A549 (cell line): Measurements from ENCODE around the gene C15orf62.
A peak's percentile ranks its signal among the peaks of the same experiment; 100 is the strongest.

Source experiments
- CEBPB ChIP-seq, 2 experiments: fragments of >200 bp in 1 of 2; sonication (Bioruptor Twin) in 1 of 2; formaldehyde crosslinking in 1 of 2; IDR thresholded peaks; 2 replicates each; pipeline ENCODE4 v1.6.1; 2012 to 2016
- EHMT2 ChIP-seq: fragments of 200-600 bp; sonication (generic); IDR thresholded peaks from 2 replicates; pipeline ENCODE4 v1.6.1; 2016; ENCODE audit warnings: antibody characterized with exemption, low read depth, mild to moderate bottlenecking, moderate library complexity
- EP300 ChIP-seq, 2 experiments: fragments of >200 bp; sonication (Bioruptor Twin); formaldehyde crosslinking; IDR thresholded peaks; 2 replicates in 1 of 2; 3 replicates in 1 of 2; pipeline ENCODE4 v1.6.1; 2016 to 2017
- FOXS1 ChIP-seq: fragments of 250-450 bp; sonication (Bioruptor Pico); IDR thresholded peaks from 2 replicates; pipeline ENCODE4 v1.5.0; 2020; ENCODE audit warnings: mild to moderate bottlenecking, moderate library complexity
- HDAC2 ChIP-seq: fragments of 200-600 bp; sonication (generic); IDR thresholded peaks from 2 replicates; pipeline ENCODE4 v1.6.1; 2016
- HEYL ChIP-seq: fragments of 250-450 bp; sonication (Bioruptor Pico); IDR thresholded peaks from 2 replicates; pipeline ENCODE4 v1.8.0; 2021; ENCODE audit warnings: mild to moderate bottlenecking, moderate library complexity
- JUN ChIP-seq, 2 experiments: fragments of >200 bp; sonication (Bioruptor Twin); formaldehyde crosslinking; IDR thresholded peaks; 2 replicates in 1 of 2; 3 replicates in 1 of 2; pipeline ENCODE4 v1.6.1; 2016 to 2017
- PHF8 ChIP-seq: fragments of 200-600 bp; sonication (generic); IDR thresholded peaks from 2 replicates; pipeline ENCODE4 v1.6.1; 2016; ENCODE audit warnings: low read depth, mild to moderate bottlenecking, antibody characterized with exemption, moderate library complexity, borderline replicate concordance
- POLR2A ChIP-seq: IDR thresholded peaks from 2 replicates; pipeline ENCODE4 v1.6.1; 2012; ENCODE audit warnings: mild to moderate bottlenecking, low read length
- RFX5 ChIP-seq: fragments of 450-650 bp; IDR thresholded peaks from 2 replicates; pipeline ENCODE4 v1.7.1; 2014; ENCODE audit warnings: antibody characterized with exemption, mild to moderate bottlenecking, moderate library complexity
- TF ChIP-seq, protein P1 (sequence below): fragments of >200 bp; sonication (Bioruptor Twin); formaldehyde crosslinking; IDR thresholded peaks from 3 replicates; pipeline ENCODE4 v1.5.1; 2016
- TF ChIP-seq, protein P2 (sequence below): fragments of 150-350 bp; IDR thresholded peaks from 2 replicates; pipeline ENCODE4 v1.6.1; 2014; ENCODE audit warnings: low read depth, mild to moderate bottlenecking, low read length
- TF ChIP-seq, protein P3 (sequence below): IDR thresholded peaks from 2 replicates; pipeline ENCODE4 v1.6.1; 2012; ENCODE audit warnings: low read depth, borderline replicate concordance
- TF ChIP-seq, protein P4 (sequence below): fragments of 200-600 bp; sonication (generic); IDR thresholded peaks from 2 replicates; pipeline ENCODE4 v1.6.1; 2016; ENCODE audit warnings: antibody characterized with exemption, mild to moderate bottlenecking, moderate library complexity

DNA sequence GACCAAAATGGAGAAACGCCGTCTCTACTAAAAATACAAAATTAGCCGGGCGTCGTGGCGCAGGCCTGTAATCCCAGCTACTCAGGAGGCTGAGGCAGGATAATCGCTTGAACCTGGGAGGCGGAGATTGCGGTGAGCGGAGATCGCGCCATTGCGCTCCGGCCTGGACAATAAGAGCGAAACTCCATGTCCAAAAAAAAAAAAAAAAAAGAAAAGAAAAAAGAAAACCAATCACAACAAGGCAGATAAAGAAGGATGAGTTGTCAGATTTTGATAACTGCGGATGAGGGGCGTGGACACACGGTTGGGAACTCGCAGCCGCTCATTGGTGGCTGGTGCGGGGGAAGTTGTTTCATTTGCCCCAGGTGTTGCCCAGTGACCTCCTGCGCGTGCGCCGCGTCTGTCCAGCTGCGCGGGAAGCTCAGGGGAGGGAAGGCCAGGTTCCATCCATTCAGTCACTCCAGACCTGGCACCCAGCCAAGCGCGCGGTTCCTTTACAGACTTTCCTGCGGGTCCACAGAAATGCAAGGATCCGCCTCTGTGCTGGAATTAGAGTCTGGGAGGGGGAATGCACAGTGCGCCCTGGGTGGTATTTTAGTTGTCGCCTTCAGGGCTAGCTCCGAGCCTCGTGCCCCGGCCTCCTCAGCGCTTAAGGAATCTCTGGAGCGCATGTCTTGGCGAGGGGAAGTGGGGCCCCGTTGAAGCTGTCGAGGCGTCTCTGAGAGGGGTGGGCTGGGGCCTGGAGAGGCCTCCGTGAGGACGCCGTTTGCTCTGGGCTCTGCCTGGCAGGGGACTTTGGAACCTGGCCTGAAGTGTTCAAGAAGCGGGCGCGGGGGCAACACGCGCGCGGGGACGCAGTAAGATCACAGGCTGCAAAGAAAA is 6.6 kb upstream of the C15orf62 start:
- TF ChIP-seq FOXS1 (CRISPR knock-in tag): no peak
- TF ChIP-seq, protein P1, sequence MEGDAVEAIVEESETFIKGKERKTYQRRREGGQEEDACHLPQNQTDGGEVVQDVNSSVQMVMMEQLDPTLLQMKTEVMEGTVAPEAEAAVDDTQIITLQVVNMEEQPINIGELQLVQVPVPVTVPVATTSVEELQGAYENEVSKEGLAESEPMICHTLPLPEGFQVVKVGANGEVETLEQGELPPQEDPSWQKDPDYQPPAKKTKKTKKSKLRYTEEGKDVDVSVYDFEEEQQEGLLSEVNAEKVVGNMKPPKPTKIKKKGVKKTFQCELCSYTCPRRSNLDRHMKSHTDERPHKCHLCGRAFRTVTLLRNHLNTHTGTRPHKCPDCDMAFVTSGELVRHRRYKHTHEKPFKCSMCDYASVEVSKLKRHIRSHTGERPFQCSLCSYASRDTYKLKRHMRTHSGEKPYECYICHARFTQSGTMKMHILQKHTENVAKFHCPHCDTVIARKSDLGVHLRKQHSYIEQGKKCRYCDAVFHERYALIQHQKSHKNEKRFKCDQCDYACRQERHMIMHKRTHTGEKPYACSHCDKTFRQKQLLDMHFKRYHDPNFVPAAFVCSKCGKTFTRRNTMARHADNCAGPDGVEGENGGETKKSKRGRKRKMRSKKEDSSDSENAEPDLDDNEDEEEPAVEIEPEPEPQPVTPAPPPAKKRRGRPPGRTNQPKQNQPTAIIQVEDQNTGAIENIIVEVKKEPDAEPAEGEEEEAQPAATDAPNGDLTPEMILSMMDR: no peak
- TF ChIP-seq JUN (IDR thresholded peaks at IDR 0.05): no peak
- TF ChIP-seq, protein P2, sequence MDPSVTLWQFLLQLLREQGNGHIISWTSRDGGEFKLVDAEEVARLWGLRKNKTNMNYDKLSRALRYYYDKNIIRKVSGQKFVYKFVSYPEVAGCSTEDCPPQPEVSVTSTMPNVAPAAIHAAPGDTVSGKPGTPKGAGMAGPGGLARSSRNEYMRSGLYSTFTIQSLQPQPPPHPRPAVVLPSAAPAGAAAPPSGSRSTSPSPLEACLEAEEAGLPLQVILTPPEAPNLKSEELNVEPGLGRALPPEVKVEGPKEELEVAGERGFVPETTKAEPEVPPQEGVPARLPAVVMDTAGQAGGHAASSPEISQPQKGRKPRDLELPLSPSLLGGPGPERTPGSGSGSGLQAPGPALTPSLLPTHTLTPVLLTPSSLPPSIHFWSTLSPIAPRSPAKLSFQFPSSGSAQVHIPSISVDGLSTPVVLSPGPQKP: no peak
- no peak for TF ChIP-seq POLR2A
- TF ChIP-seq EP300 (IDR thresholded peaks at IDR 0.05): no peak
- TF ChIP-seq HEYL (CRISPR knock-in tag): no peak
- no peak for TF ChIP-seq PHF8
- TF ChIP-seq EHMT2: no peak
- no peak for TF ChIP-seq HDAC2
- TF ChIP-seq CEBPB (IDR thresholded peaks at IDR 0.05): no peak
- no peak for TF ChIP-seq RFX5
- TF ChIP-seq, protein P3, sequence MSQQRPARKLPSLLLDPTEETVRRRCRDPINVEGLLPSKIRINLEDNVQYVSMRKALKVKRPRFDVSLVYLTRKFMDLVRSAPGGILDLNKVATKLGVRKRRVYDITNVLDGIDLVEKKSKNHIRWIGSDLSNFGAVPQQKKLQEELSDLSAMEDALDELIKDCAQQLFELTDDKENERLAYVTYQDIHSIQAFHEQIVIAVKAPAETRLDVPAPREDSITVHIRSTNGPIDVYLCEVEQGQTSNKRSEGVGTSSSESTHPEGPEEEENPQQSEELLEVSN: peak; percentile 80; the same call in 1 of the 2 replicates
- TF ChIP-seq, protein P4, sequence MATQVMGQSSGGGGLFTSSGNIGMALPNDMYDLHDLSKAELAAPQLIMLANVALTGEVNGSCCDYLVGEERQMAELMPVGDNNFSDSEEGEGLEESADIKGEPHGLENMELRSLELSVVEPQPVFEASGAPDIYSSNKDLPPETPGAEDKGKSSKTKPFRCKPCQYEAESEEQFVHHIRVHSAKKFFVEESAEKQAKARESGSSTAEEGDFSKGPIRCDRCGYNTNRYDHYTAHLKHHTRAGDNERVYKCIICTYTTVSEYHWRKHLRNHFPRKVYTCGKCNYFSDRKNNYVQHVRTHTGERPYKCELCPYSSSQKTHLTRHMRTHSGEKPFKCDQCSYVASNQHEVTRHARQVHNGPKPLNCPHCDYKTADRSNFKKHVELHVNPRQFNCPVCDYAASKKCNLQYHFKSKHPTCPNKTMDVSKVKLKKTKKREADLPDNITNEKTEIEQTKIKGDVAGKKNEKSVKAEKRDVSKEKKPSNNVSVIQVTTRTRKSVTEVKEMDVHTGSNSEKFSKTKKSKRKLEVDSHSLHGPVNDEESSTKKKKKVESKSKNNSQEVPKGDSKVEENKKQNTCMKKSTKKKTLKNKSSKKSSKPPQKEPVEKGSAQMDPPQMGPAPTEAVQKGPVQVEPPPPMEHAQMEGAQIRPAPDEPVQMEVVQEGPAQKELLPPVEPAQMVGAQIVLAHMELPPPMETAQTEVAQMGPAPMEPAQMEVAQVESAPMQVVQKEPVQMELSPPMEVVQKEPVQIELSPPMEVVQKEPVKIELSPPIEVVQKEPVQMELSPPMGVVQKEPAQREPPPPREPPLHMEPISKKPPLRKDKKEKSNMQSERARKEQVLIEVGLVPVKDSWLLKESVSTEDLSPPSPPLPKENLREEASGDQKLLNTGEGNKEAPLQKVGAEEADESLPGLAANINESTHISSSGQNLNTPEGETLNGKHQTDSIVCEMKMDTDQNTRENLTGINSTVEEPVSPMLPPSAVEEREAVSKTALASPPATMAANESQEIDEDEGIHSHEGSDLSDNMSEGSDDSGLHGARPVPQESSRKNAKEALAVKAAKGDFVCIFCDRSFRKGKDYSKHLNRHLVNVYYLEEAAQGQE: no peak
